ENCODE measurements around the gene SFTPA1. TPM values are rescaled to one million over a fixed set of nuclear protein-coding genes. Genes with fewer than 3 reads are reported as not detected.

SFTPA1 gene
- total RNA-seq (2016; rRNA removed; fragmentation: Illumina TruSeq; extraction: Trizol) (not detected in 2 replicates), polyA plus RNA-seq (2011; rRNA removed) (not detected in 2 replicates), polyA minus RNA-seq (2011; rRNA and poly(A)+ RNA removed; ENCODE audit: low replicate concordance) (not detected in 2 replicates), Bru-seq, nascent RNA (not detected), BruChase-seq, experiment 1, labeled RNA remaining after a 6-hour chase (not detected), BruChase-seq, experiment 2, labeled RNA remaining after a 2-hour chase (not detected)
- total RNA-seq (2016; cell fraction: cytosol; rRNA removed; fragmentation: Illumina TruSeq; extraction: Trizol; ENCODE audit: low read depth), result not detected in 2 replicates
- not detected in 2 replicates for total RNA-seq (2016; cell fraction: insoluble cytoplasmic fraction; rRNA removed; fragmentation: Illumina TruSeq; extraction: Trizol)
- total RNA-seq (2016; cell fraction: membrane; rRNA removed; fragmentation: Illumina TruSeq; extraction: Trizol), result not detected in 2 replicates
- not detected in 2 replicates for total RNA-seq (2016; cell fraction: nucleus; rRNA removed; fragmentation: Illumina TruSeq; extraction: Trizol)
- polyA plus RNA-seq (2011; cell fraction: cytosol; rRNA removed), result not detected in 2 replicates
- polyA plus RNA-seq (2011; cell fraction: nucleus; rRNA removed), result not detected in 2 replicates
- not detected in 2 replicates for polyA plus RNA-seq (2012)
- not detected in 2 replicates for polyA plus RNA-seq (2016; cell fraction: cytosol; fragmentation: Illumina TruSeq; extraction: Trizol; ENCODE audit: low read depth)
- polyA plus RNA-seq (2016; cell fraction: insoluble cytoplasmic fraction; fragmentation: Illumina TruSeq; extraction: Trizol; ENCODE audit: low read depth), result not detected in 2 replicates
- not detected in 2 replicates for polyA plus RNA-seq (2016; cell fraction: membrane; fragmentation: Illumina TruSeq; extraction: Trizol; ENCODE audit: low read depth)
- polyA plus RNA-seq (2016; cell fraction: nucleus; fragmentation: Illumina TruSeq; extraction: Trizol; ENCODE audit: insufficient read depth, low read depth), result not detected in 2 replicates
- not detected in 2 replicates for polyA minus RNA-seq (2011; cell fraction: cytosol; rRNA and poly(A)+ RNA removed)
- polyA minus RNA-seq (2011; cell fraction: nucleus; rRNA and poly(A)+ RNA removed), result not detected in 2 replicates
- long read RNA-seq, experiment 1, result 0 reads
- long read RNA-seq, experiment 2, result 0 reads

DNA sequence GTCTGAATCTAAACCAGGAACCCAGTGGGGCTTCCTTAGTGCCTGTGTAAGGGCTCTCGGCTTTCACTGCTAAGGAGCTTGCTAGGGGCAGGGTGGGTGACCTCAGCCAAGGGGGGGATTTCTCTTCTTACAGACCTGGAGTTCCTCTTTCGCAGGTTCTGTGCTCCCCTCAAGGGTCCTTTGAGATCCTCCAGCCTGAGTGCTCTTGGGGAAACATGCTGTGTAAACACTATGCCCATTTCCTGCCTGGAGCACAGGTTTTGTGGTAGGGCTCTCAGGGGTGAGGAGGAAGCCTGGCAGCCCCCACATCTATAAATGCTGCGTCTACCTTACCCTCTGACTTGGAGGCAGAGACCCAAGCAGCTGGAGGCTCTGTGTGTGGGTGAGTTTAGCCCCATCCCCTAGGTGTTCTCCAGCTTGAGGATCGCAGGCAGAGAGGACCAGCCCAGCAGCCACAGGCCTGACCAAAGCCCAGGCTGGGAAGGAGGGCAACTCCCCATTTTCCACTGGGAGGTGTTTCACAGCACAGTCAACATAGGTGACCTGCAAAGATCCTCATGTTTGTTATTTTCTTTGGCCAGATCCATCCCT, at the start of gene SFTPA1:
Gene SFTPA1, plus strand, starts transcription at position 339 of the 591 bp plus-strand sequence. CDS start 887 bp downstream, outside the sequence.
- WGBS (ENCODE audit: low lambda C conversion rate), result 7% methylated on average over 3 of the region's 4 CpGs
- FAIRE-seq (no peak), DNase-seq (ENCODE audit: low spot score) (no peak), ATAC-seq (no peak)
- Histone ChIP-seq H3K79me2 (ENCODE audit: insufficient read depth, low read length) (no peaks in the 10 kb centered on the region), H4K20me1 (ENCODE audit: insufficient read depth, low read length) (peaks cover 3% of the 10 kb centered on the region; the same call in 1 of the 2 replicates), H3K4me2 (ENCODE audit: low read depth, low read length) (no peak within 1 kb of the TSS), H3K36me3 (replicated peaks in 1 of 2; ENCODE audit: control insufficient read depth in 1 of 2, insufficient read depth in 2 of 2, low read length in 2 of 2) (no peaks in the 10 kb centered on the region), H2AFZ (ENCODE audit: low read length) (no peak within 1 kb of the TSS), H3K4me1 (ENCODE audit: insufficient read depth, low read length) (no peaks in the 10 kb centered on the region), H3K27me3 (ENCODE audit: control insufficient read depth in 1 of 2, insufficient read depth in 2 of 2, low read length in 2 of 2) (peaks cover 1 to 20% of the 10 kb centered on the region in 2 experiments; a peak in 3 of 5 replicates), H3K4me3 (replicated peaks in 1 of 3; ENCODE audit: insufficient read depth in 1 of 3, low read depth in 2 of 3, low read length in 3 of 3) (no peak within 1 kb of the TSS), H3K9me3 (ENCODE audit: low read length) (no peaks in the 10 kb centered on the region), H3K27ac (ENCODE audit: extremely low read length, insufficient read depth, low read length) (no peak within 1 kb of the TSS), H3K9ac (ENCODE audit: insufficient read depth, low read depth, low read length) (no peak within 1 kb of the TSS)
- POLR2A ChIA-PET, result no interaction called here
- in situ Hi-C loops (cut with HindIII; ENCODE audit: extremely low pct_ligation_motif_present, low pct_unique_long_range_greater_than_20kb) (no loop called here), intact Hi-C loops (cut with micrococcal nuclease; ENCODE audit: unreplicated experiment) (no loop called here)
- CTCF ChIA-PET (ENCODE audit: low intra/inter-chr PET ratio, low total read pairs), result no interaction called here
- no TSS peak for BruUV-seq (replicated peaks)
- no peak for TF ChIP-seq TBL1XR1 (IDR thresholded peaks at IDR 0.05; ENCODE audit: borderline replicate concordance, low read length, partially characterized antibody)
- TF ChIP-seq NR2F2 (IDR thresholded peaks at IDR 0.05; ENCODE audit: borderline replicate concordance, low read depth), result no peak
- no peak for TF ChIP-seq ZNF775 (CRISPR knock-in tag; IDR thresholded peaks at IDR 0.05; ENCODE audit: borderline replicate concordance)
- TF ChIP-seq ATF7 (IDR thresholded peaks at IDR 0.05), result no peak
- no peak for TF ChIP-seq ATF7 (CRISPR knock-in tag; IDR thresholded peaks at IDR 0.05)
- no peak for TF ChIP-seq FOXK2 (IDR thresholded peaks at IDR 0.05)
- TF ChIP-seq, protein P1, sequence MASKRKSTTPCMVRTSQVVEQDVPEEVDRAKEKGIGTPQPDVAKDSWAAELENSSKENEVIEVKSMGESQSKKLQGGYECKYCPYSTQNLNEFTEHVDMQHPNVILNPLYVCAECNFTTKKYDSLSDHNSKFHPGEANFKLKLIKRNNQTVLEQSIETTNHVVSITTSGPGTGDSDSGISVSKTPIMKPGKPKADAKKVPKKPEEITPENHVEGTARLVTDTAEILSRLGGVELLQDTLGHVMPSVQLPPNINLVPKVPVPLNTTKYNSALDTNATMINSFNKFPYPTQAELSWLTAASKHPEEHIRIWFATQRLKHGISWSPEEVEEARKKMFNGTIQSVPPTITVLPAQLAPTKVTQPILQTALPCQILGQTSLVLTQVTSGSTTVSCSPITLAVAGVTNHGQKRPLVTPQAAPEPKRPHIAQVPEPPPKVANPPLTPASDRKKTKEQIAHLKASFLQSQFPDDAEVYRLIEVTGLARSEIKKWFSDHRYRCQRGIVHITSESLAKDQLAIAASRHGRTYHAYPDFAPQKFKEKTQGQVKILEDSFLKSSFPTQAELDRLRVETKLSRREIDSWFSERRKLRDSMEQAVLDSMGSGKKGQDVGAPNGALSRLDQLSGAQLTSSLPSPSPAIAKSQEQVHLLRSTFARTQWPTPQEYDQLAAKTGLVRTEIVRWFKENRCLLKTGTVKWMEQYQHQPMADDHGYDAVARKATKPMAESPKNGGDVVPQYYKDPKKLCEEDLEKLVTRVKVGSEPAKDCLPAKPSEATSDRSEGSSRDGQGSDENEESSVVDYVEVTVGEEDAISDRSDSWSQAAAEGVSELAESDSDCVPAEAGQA (IDR thresholded peaks at IDR 0.05; ENCODE audit: low read depth), result no peak
- TF ChIP-seq, protein P1 (CRISPR knock-in tag; IDR thresholded peaks at IDR 0.05; ENCODE audit: borderline replicate concordance), result no peak
- TF ChIP-seq, protein P2, sequence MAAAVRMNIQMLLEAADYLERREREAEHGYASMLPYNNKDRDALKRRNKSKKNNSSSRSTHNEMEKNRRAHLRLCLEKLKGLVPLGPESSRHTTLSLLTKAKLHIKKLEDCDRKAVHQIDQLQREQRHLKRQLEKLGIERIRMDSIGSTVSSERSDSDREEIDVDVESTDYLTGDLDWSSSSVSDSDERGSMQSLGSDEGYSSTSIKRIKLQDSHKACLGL (CRISPR knock-in tag; IDR thresholded peaks at IDR 0.05), result no peak
- TF ChIP-seq NONO (IDR thresholded peaks at IDR 0.05), result no peak
- TF ChIP-seq NONO (CRISPR knock-in tag; conservative IDR thresholded peaks at IDR 0.05), result no peak
- TF ChIP-seq FOXA3 (CRISPR knock-in tag; IDR thresholded peaks at IDR 0.05), result no peak
- TF ChIP-seq ZNF652 (CRISPR knock-in tag; IDR thresholded peaks at IDR 0.05; ENCODE audit: borderline replicate concordance, low read depth), result no peak
- TF ChIP-seq, protein P3, sequence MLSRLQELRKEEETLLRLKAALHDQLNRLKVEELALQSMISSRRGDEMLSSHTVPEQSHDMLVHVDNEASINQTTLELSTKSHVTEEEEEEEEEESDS (CRISPR knock-in tag; IDR thresholded peaks at IDR 0.05; ENCODE audit: borderline replicate concordance), result no peak
- TF ChIP-seq NPAS2 (CRISPR knock-in tag; IDR thresholded peaks at IDR 0.05; ENCODE audit: borderline replicate concordance), result no peak
- TF ChIP-seq ZNF264 (CRISPR knock-in tag; IDR thresholded peaks at IDR 0.05), result no peak
